Aorta (tissue), 5 donors: ENCODE measurements around the gene RP2. TPM values are rescaled to one million over a fixed set of nuclear protein-coding genes. Genes with fewer than 3 reads are reported as not detected.

Source experiments
- ATAC-seq: fragments of 200-7000 bp; cut with Tn5 transposase; one replicate; pipeline ENCODE4 v1.9.1; 2022; ENCODE audit warnings: moderate library complexity; ENCODE audit not compliant: low FRiP score
- DNase-seq, 2 donors: peaks; one replicate each; pipeline ENCODE4 v3.0.0-alpha.2; 2020
- H3K27ac ChIP-seq, 2 donors: one replicate each; pipeline ENCODE4 v1.5.1; 2013; ENCODE audit warnings: low read length in 2 of 2, mild to moderate bottlenecking in 2 of 2, moderate library complexity in 2 of 2, control low read depth in 1 of 2, inconsistent platforms in 1 of 2, low read depth in 1 of 2
- H3K27me3 ChIP-seq, 2 donors: one replicate each; pipeline ENCODE4 v1.6.1; 2013; ENCODE audit warnings: control low read depth in 1 of 2, low read length in 1 of 2, mild to moderate bottlenecking in 1 of 2, moderate library complexity in 1 of 2; ENCODE audit not compliant: insufficient read depth in 2 of 2, control insufficient read depth in 1 of 2
- H3K36me3 ChIP-seq, 2 donors: one replicate each; pipeline ENCODE4 v1.6.1; 2013; ENCODE audit warnings: control low read depth in 1 of 2, low read length in 1 of 2, mild to moderate bottlenecking in 1 of 2; ENCODE audit not compliant: insufficient read depth in 2 of 2, control insufficient read depth in 1 of 2
- H3K4me1 ChIP-seq, 2 donors: one replicate each; pipeline ENCODE4 v1.6.1; 2013; ENCODE audit warnings: low read length in 2 of 2, control low read depth in 1 of 2, mild to moderate bottlenecking in 1 of 2, moderate library complexity in 1 of 2; ENCODE audit not compliant: insufficient read depth in 2 of 2, control insufficient read depth in 1 of 2
- H3K4me3 ChIP-seq, 2 donors: one replicate each; pipeline ENCODE4 v1.5.1; 2013; ENCODE audit warnings: low read length in 2 of 2, control low read depth in 1 of 2, mild to moderate bottlenecking in 1 of 2
- H3K9me3 ChIP-seq: one replicate; pipeline ENCODE4 v1.6.1; 2013; ENCODE audit warnings: mild to moderate bottlenecking, low read length; ENCODE audit not compliant: control insufficient read depth
- WGBS, 2 donors: extraction: QIAGEN DNeasy Blood & Tissue Kit; methylation state at CpG; one replicate each; pipeline ENCODE4 v1.1.7; 2013; 5-methylcytosine and 5-hydroxymethylcytosine counted together
- intact Hi-C, 2 donors: fragments of 100-400 bp; cut with DNase I; formaldehyde crosslinking; loops; one replicate each; pipeline versions ENCODE4 v1.14.2 to v1.15.0; 2022
- polyA plus RNA-seq, 2 donors: library from polyadenylated mRNA; stranded (reverse); fragments of 200-250 nt; gene quantifications; one replicate each; pipeline ENCODE4 v1.2.3, GENCODE V29; 2013
- total RNA-seq, 2 donors: library from RNA; stranded (reverse); fragmentation: NEBNext Ultra II Directional; extraction: Animal tissue kit (Norgen Biotek cat#: 25700); gene quantifications; one replicate each; pipeline ENCODE4 v1.2.1, GENCODE V29; 2021
- donor health status: healthy with polysubstance abuse.
- donor health status: Bipolar disorder and iron deficiency.
- donor health status: DM: no; HTN: no; CAD: no.
- donor health status: DM: no; HTN: no; CAD: no.
- donor health status: DM: yes; HTN: yes; CAD: no.

Gene RP2
- total and polyA plus RNA-seq, 4 donors = 7.0 to 11.0 (median 10.0) TPM

GRCh38 chrX:46918434-46918833, 81.6 kb downstream of the RP2 start:
- H3K36me3 ChIP-seq = no peaks in the 10 kb centered on the region
- 93 to 96% methylated on average over 1 of the region's 1 CpG for WGBS, 2 donors
- H3K4me1 ChIP-seq = no peaks in the 10 kb centered on the region
- H3K27me3 ChIP-seq = no peaks in the 10 kb centered on the region
- DNase-seq (no peak), ATAC-seq (no peak)
- intact Hi-C loops = no loop called here
- no peak overlapping the region for H3K27ac ChIP-seq
- no peak overlapping the region for H3K4me3 ChIP-seq
- no peaks in the 10 kb centered on the region for H3K9me3 ChIP-seq

GRCh38 chrX:46920235-46920634, 83.4 kb downstream of the RP2 start:
- 63 to 73% methylated on average over 4 of the region's 4 CpGs for WGBS, 2 donors
- ATAC-seq = no peak
- intact Hi-C loops = no loop called here

GRCh38 chrX:46922611-46923010, 85.8 kb downstream of the RP2 start:
- Histone ChIP-seq H3K4me3 (no peak overlapping the region), H3K9me3 (no peaks in the 10 kb centered on the region), H3K4me1 (no peaks in the 10 kb centered on the region), H3K36me3 (no peaks in the 10 kb centered on the region), H3K27me3 (no peaks in the 10 kb centered on the region), H3K27ac (no peak overlapping the region)
- intact Hi-C loops = no loop called here
- no peak for DNase-seq
- no peak for ATAC-seq
- 74 to 84% methylated on average over 1 of the region's 1 CpG for WGBS, 2 donors

More at GRCh38 chrX:46920235-46920634, 83.4 kb downstream of the RP2 start:
- Histone ChIP-seq H3K4me3 (no peak overlapping the region), H3K4me1 (no peaks in the 10 kb centered on the region), H3K36me3 (no peaks in the 10 kb centered on the region), H3K27me3 (no peaks in the 10 kb centered on the region), H3K9me3 (no peaks in the 10 kb centered on the region), H3K27ac (no peak overlapping the region)
- DNase-seq = no peak

- WGBS, 2 donors = 90% methylated on average over 3 of the region's 3 CpGs
- Histone ChIP-seq H3K36me3 (no peaks in the 10 kb centered on the region), H3K4me1 (no peaks in the 10 kb centered on the region), H3K27me3 (no peaks in the 10 kb centered on the region), H3K9me3 (no peaks in the 10 kb centered on the region), H3K4me3 (no peak overlapping the region), H3K27ac (no peak overlapping the region)
- no peak for ATAC-seq
- no peak for DNase-seq
- intact Hi-C loops = no loop called here
Observed at GRCh38 chrX:46927718-46928117, 90.9 kb downstream of the RP2 start.

- intact Hi-C loops = no loop called here
- Histone ChIP-seq H3K36me3 (no peaks in the 10 kb centered on the region), H3K4me1 (no peaks in the 10 kb centered on the region), H3K27me3 (no peaks in the 10 kb centered on the region), H3K27ac (no peak overlapping the region), H3K9me3 (no peaks in the 10 kb centered on the region), H3K4me3 (no peak overlapping the region)
- no peak for DNase-seq
- WGBS, 2 donors = 55 to 69% methylated on average over 3 of the region's 3 CpGs
- peak; percentile 29 for ATAC-seq
Observed at GRCh38 chrX:46929439-46930261, 92.8 kb downstream of the RP2 start.

Other genes starting within 250 kb of the RP2 start
- 1 to 10 TPM; 2.5 to 3.0 TPM for gene SLC9A7, start 77.9 kb upstream of the RP2 start, total RNA-seq
- under 1 TPM; 0.33 to 0.38 TPM for gene SLC9A7, start 77.9 kb upstream of the RP2 start, polyA plus RNA-seq
- gene JADE3, start 75.4 kb downstream of the RP2 start, total RNA-seq = 1 to 10 TPM; 5.8 to 6.1 TPM
- gene JADE3, start 75.4 kb downstream of the RP2 start, polyA plus RNA-seq = 1 to 10 TPM; 2.3 to 2.4 TPM
- gene RGN, start 241.4 kb downstream of the RP2 start, total RNA-seq = 10 to 100 TPM; 10.3 to 20.2 TPM
- 10 to 100 TPM; 39.6 to 56.9 TPM for gene RGN, start 241.4 kb downstream of the RP2 start, polyA plus RNA-seq